Testis (tissue), 2 donors: Measurements from ENCODE around the gene OR4B1.

Experiments used
- POLR2A ChIP-seq: fragments of 450-650 bp; IDR thresholded peaks from one replicate; pipeline ENCODE4 v1.6.1; 2017; ENCODE audit warnings: antibody characterized with exemption, mild to moderate bottlenecking, moderate library complexity
- TF ChIP-seq, protein P1 (sequence below), 3 experiments: fragments of 450-650 bp in 2 of 3; fragments of 200-600 bp in 1 of 3; sonication (generic) in 1 of 3; IDR thresholded peaks; one replicate each; pipeline ENCODE4 v1.5.1; 2016 to 2019; ENCODE audit warnings: antibody characterized with exemption in 3 of 3, mild to moderate bottlenecking in 2 of 3, moderate library complexity in 1 of 3

DNA sequence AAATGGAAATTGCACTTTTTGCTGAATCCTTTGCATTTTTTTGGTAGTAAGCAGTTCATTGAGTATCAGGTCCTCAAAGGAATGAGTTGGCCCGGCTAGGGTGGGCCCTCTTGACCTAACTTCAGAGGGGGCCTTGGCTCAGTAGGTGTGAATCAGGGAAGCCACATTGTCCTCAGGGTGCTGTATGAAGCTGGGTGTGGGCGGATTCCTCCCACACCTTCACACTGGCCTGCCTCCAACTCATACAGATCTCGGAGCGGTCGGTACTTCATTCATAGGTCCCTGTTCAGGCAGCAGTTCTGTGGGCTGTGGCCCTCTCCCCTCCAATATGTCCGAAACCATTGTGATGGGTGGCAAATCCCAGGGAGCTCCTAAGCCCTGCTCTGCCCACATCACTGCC lies 47.4 kb upstream of the OR4B1 start:
- TF ChIP-seq POLR2A, result no peak
- TF ChIP-seq, protein P1, sequence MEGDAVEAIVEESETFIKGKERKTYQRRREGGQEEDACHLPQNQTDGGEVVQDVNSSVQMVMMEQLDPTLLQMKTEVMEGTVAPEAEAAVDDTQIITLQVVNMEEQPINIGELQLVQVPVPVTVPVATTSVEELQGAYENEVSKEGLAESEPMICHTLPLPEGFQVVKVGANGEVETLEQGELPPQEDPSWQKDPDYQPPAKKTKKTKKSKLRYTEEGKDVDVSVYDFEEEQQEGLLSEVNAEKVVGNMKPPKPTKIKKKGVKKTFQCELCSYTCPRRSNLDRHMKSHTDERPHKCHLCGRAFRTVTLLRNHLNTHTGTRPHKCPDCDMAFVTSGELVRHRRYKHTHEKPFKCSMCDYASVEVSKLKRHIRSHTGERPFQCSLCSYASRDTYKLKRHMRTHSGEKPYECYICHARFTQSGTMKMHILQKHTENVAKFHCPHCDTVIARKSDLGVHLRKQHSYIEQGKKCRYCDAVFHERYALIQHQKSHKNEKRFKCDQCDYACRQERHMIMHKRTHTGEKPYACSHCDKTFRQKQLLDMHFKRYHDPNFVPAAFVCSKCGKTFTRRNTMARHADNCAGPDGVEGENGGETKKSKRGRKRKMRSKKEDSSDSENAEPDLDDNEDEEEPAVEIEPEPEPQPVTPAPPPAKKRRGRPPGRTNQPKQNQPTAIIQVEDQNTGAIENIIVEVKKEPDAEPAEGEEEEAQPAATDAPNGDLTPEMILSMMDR (IDR thresholded peaks at IDR 0.05), result no peak
